Activated naive CD8-positive, alpha-beta T cell treated with anti-CD3 and anti-CD28 coated beads, Interleukin-2, amount 50 U/mL, for 16 hours (primary cell): ENCODE measurements around the gene AKAP11.

Source experiments
- DNase-seq: peaks from one replicate; pipeline ENCODE4 v3.0.0-alpha.2; 2020; ENCODE audit warnings: low read depth, low spot score

The AKAP11 gene

DNA sequence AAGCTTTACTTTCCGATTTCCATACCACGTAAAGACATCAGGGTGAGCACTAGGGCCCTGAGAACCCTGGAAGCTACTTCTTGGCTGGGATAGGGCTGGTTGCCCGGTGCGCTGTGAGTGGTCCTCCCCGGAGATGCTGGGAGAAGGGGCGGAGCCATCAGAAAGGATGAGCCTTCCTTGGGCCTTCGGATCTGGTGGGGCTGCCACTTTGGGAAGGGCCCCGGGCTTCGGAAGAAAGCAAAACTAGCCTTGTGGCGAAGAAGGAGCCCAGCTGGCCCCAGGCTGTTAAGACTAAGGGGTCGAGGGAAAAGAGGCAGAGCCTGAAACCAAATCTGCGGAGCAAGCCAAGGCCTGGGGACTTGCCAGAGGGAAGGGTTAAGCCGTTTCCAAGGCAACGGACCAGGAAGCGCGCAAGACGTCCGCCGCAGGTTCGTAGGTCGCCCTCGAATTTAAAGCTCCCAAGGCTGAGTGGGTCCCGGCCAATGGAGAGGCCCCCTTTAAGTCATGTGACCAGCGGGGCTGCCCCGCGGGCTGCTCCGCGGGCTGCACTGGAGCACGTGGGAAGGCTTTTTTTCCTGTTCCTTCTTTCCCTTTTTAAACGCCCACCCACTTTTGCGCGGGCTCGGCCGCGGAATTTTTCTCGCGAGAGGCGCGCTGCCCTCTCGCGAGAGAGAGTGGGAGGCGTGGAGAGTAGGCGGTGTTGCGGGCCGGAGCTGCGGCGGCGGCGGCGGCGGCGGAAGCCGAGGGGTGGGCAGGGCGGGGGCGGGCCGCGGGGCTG, 426 bp upstream of the AKAP11 start:
- DNase-seq = peak; percentile 73

DNA sequence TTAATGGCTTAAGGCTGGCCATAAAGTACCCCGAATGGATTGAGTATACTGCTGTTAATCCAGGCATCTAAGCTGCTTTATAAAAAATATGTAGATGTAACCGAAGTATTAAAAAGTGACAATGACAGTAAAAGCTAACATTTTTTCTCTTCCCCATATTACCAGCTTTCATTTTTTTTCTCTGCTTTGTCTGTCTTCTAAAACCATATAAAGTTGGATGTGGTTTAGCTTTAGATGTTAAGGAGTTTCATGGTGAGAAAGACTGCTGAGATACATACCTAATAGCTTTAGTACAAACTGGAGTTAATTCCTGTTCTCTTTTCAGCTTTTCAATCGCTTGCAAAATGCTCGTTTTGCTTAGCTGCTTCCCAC, 838 bp downstream of the AKAP11 start:
- no peak for DNase-seq

DNA sequence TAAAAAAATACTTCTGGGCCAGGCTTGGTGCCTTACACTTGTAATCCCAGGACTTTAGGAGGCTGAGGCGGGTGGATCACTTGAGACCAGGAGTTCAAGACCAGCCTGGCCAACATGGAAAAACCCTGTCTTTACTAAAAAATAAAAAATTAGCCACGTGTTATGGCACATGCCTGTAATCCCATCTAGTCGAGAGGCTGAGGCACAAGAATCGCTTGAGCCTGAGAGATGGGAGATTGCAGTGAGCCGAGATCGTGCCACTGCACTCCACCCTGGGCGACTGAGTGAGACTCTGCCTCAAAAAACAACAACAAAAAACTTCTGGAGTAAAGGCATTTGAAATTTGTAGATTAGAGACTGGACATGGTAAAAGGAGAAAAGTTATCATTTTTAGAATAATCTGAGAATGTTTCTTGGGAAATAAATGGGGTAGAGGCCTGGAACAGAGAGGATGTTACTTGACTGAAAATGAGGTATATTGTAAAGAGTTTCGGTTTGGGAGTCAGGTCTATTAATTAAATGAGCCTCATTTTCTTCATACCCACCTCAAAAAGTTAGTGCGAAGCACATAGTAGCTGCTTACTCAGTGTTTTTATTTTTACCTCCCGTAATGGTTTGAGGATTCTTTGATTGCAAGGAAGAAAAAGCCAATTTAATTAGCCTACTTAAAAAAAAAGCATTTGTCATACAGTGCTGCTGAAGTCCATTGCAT, 2.6 kb downstream of the AKAP11 start:
- DNase-seq = no peak

DNA sequence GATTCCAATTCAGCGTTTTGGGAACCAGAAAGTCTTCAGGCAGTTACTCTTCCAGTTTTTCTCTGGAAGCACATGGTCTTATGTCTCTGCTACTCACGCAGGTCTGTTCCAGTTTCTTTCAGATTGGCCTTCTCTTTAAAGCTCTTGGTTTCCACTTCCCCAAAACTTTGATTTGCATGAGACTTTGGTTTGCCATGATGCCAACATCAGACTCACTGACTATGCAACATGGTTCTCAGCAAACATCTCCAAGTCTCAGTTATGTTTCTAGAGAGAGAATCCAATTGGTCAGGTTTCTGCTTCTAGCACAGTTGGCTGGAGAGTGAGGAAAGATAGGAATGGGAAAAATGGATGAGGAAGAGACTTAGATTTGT, 3.1 kb downstream of the AKAP11 start:
- DNase-seq = no peak

DNA sequence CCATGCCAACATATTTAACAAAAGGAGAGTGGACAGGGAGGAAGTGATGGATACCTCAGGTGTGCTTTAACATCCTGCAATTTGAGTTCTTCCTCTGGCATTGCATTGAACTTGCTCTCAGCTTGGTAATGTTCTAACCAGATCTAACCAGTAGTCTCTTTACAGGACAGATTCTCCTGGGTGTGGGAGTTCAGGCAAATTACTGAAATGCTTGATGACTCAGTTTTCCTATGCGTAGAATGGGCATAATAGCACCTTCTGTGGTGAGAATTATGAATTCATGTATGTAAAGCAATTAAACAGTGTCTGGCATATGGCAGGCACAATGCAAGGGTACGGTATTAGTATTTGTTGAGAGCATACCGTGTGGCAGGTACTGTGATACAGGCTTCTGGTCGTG, 3.6 kb downstream of the AKAP11 start:
- DNase-seq = no peak

DNA sequence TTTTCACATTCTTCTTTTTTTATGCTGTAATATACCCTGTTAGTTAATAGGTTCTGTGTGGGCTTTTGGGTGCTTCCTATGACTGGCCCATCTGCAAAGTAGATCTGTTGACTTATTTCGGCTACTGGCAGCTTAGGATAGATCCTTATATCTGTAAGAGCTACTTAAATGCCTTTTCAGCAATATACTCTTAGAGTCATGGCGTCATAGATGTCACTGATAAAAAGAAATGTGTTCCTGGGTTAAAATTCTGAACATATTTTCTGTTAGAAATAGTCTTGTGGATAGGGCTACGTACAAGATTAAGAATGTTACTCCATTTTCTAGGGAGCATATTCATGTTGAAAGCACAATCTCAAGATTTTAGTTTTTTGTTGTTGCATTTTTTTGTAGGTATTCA, 4.7 kb downstream of the AKAP11 start:
- DNase-seq = no peak

DNA sequence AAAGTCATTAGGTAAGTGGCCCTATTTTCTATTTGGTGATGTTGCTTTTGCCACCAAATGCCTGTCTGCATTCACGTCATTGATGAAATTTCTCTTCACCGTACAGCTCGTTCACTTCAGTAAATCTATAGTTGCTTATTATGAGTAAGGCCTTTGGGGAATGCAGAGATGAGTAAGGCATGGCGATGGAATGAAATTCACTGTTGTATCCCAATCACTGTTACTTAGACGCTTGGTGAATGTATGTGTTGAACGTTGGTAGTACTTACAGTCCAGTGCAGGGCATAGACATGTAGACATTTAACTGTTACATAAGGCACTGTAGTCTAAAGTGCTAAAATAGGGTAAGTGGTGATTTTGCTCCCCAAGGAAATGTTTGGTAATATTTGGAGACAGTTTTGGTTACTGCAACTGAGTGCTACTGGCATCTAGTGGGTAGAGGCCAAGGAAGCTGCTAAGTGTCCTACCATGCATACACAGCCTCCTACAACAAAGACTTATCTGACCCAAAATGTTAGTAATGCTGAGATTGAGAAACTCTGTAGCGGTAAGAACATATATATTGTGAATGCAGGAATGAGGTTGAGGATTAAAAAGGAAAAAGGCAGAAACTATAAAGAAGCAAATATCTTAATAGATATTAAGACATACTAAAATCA, 5.8 kb downstream of the AKAP11 start:
- DNase-seq = no peak

DNA sequence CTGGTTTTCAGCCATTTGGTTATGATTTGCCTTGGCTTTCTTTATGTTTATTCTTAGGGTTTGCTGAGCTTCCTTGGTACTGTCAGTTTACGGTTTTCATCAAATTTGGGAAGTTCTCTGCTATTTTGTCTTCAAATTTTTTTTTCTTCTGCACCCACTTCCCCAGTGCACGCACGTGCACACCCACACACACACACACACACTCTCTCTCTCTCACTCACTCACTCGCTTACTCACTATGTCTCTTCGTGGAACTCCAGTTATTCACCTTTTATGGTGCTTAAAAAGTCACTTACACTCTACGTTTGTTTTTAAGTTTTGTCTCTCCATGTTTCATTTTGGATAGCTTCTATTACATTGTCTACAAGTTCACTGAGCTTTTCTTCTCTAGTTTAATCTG, 7.1 kb downstream of the AKAP11 start:
- DNase-seq = no peak

- DNase-seq = no peak
Observed at GRCh38 chr13:42279986-42280385, 8.0 kb downstream of the AKAP11 start.

DNA sequence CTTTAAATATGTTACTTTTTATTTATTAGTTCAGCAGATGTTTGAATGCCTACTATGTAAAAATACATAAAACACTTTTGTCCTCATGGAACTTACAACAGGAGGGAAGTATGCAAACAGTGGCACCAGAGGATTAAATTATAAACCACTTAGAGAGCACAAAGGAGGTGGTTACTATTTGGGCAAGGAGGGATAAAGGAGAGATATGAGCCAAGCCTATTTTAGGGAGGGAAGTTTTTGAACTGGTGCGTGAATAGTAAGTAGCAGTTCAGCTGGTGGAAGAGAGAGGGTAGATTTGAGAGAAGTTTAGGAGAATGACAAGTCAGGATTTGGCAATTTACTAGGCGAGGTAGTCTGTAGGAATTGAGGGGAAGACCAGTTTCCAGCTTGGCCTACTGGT, 8.6 kb downstream of the AKAP11 start:
- DNase-seq = no peak

- DNase-seq = no peak
Observed at GRCh38 chr13:42283574-42283973, 11.6 kb downstream of the AKAP11 start.

DNA sequence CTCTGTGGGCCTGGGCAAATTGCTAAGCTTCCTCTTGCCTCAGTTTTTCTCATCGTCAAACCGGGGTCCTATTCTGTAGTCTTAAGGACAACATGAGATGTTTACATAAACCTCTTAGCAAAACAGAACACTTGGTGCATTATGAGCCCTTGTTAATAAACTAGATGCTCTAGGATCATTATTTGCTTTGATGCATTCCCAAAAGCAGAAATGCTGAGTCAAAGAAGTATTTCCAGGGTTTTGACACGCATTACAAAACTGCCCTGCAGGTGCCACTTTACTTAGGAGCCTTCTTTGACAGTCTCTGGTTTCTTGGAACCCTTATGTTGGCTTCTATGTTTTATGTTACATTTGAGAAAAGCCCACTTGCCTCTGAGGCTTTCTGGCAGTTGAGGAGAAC, 12.1 kb downstream of the AKAP11 start:
- no peak for DNase-seq

DNA sequence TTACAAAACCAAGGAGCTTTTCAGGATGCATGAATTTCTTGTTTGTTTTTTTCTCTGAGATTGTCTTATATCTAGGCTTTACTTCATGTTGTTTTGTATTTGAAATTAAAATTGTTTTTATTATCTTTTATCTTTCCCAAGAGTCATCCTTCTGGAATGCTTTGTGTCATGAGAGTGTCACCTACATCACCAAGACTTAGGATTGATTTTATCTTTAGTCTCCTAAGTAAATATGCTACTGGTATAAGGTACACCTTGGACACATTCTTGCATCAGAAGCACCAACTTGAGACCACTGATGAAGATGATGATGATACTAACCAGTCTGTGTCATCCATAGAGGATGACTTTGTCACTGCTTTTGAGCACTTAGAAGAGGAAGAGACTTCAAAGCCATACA, 26.4 kb downstream of the AKAP11 start:
- no peak for DNase-seq

GRCh38 chr13:42305503-42305902, 33.6 kb downstream of the AKAP11 start:
- DNase-seq = no peak

DNA sequence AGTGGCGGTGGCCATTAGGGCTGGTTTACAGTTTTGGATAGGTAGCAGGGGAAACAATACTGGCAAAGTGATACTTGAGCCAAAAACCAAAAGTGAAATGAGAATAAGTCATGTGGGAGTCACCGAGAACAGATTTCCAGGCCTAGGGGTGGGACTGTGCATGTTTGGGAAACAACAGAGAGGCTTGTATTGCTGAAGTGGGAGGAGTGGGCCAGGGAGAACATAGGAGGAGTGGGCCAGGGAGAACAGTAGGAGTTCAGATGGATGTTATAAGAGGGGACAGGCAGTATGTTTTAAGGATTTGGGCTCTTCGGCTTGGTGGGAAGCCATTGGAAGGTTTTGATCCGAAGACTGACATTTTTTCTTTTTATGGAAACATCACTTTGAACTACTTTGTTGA, 35.5 kb downstream of the AKAP11 start:
- DNase-seq = no peak

- no peak for DNase-seq
Observed at GRCh38 chr13:42312817-42313431, 41.0 kb downstream of the AKAP11 start.

DNA sequence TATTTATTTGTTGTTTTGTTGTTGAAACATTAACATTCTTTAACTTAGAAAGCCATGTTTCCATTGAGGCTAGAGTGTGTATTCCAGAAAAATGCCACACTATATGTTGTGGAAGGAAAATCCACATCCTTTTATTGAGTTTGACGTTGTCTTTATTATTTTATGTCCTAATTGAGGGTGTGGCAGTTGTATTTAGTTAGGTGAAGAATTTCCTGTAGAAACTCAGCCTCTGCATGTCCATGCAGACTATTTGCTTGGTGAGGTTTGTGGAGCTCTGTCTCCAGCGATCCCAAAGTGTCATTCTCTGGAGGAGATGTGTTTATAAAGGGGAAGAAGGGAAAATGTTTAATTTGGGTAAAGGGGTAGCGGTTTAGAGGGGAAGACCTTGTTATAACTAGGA, 46.6 kb downstream of the AKAP11 start:
- no peak for DNase-seq

- DNase-seq = no peak
Observed at GRCh38 chr13:42320375-42320787, 48.4 kb downstream of the AKAP11 start.

GRCh38 chr13:42322806-42323205, 50.9 kb downstream of the AKAP11 start:
- no peak for DNase-seq

DNA sequence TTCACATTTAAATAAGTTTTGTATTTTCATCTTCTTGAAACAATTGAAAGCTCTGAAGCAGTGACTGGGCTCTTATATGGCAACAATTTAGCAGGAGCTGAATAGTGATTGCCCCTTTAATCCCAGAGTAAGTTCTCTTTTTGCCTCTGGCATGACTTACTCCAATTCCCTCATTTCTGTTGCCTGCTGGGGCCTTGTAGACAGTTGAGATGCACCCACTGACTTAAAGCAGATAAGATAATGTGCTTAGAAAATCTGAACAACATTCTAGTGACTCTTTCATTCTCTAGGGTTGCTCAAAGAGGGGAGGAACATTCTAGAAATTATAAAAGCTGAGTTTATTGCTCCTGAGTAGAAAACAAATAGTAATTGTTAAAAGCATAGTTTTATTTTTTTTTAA, 52.8 kb downstream of the AKAP11 start:
- DNase-seq = no peak

DNA sequence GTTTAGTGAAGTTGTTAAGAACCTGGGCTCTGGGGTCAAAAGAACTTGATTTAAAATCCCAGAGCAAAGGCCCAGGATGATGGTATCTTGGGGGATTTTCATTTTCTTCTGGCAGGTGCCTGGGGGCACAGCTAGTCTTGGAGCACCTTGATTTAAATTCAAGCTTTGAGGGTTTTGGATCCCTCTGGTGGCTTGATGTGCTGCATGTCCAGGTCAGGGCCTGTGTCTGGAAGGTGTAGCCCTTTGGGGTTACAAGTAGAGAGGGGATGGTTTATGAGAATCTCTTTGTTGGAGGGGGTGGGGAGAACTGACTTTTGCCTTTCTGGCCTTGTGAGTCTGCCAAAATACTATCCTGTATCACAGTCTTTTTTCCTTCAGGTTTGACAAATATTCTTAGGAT, 55.8 kb downstream of the AKAP11 start:
- DNase-seq = no peak

- DNase-seq = no peak
Observed at GRCh38 chr13:42328672-42329071, 56.7 kb downstream of the AKAP11 start.

- no peak for DNase-seq
Observed at GRCh38 chr13:42329239-42329638, 57.3 kb downstream of the AKAP11 start.
